Coronary artery (tissue), 2 donors: ENCODE results near the gene FASTKD3.

ENCODE experiments used
- DNase-seq: peaks from one replicate; pipeline ENCODE4 v3.0.0-alpha.2; 2017; ENCODE audit warnings: low spot score
- H3K27ac ChIP-seq, 2 donors: fragments of 200-600 bp; sonication (generic); one replicate each; pipeline ENCODE4 v1.5.1; 2016 to 2019
- H3K4me3 ChIP-seq: fragments of 200-600 bp; sonication (generic); 2 replicates; pipeline ENCODE4 v1.5.1; 2016; ENCODE audit warnings: mild to moderate bottlenecking, moderate library complexity
- CTCF ChIP-seq: fragments of 200-600 bp; sonication (generic); IDR thresholded peaks from one replicate; pipeline ENCODE4 v1.5.1; 2019; ENCODE audit warnings: antibody characterized with exemption

Gene FASTKD3

GRCh38 chr5:7815892-7816534 lies 52.8 kb downstream of the FASTKD3 start:
- peak overlapping the region; percentile 12 for H3K4me3 ChIP-seq
- no peak overlapping the region for H3K27ac ChIP-seq
- peak; percentile 80 for TF ChIP-seq CTCF
- DNase-seq: peak; percentile 86

- DNase-seq: no peak
- no peak for TF ChIP-seq CTCF
Measured at GRCh38 chr5:7814816-7815215, 54.0 kb downstream of the FASTKD3 start.

GRCh38 chr5:7813576-7813975 lies 55.3 kb downstream of the FASTKD3 start:
- no peak for TF ChIP-seq CTCF
- no peak for DNase-seq
- no peak overlapping the region for H3K27ac ChIP-seq
- no peak overlapping the region for H3K4me3 ChIP-seq

More at GRCh38 chr5:7814816-7815215, 54.0 kb downstream of the FASTKD3 start:
- Histone ChIP-seq H3K4me3 (no peak overlapping the region), H3K27ac (no peak overlapping the region)

GRCh38 chr5:7813007-7813406 lies 55.8 kb downstream of the FASTKD3 start:
- TF ChIP-seq CTCF: no peak
- Histone ChIP-seq H3K4me3 (no peak overlapping the region), H3K27ac (no peak overlapping the region)
- DNase-seq: no peak

GRCh38 chr5:7811715-7812114 lies 57.1 kb downstream of the FASTKD3 start:
- no peak for TF ChIP-seq CTCF
- Histone ChIP-seq H3K27ac (no peak overlapping the region), H3K4me3 (no peak overlapping the region)
- no peak for DNase-seq
